Stomach (tissue), 4 donors: ENCODE results near the gene ADAMTS12.

Experiments used
- POLR2A ChIP-seq, 4 donors: fragments of 450-650 bp; IDR thresholded peaks; one replicate each; pipeline ENCODE4 v1.6.1; 2016; ENCODE audit warnings: antibody characterized with exemption in 4 of 4, control low read depth in 2 of 4, mild to moderate bottlenecking in 1 of 4, moderate library complexity in 1 of 4
- TF ChIP-seq, protein P1 (sequence below), 7 experiments: fragments of 450-650 bp in 4 of 7; fragments of 200-600 bp in 3 of 7; sonication (generic) in 3 of 7; IDR thresholded peaks; one replicate each; pipeline ENCODE4 v1.5.1; 2016 to 2019; ENCODE audit warnings: antibody characterized with exemption in 7 of 7, control low read depth in 2 of 7, mild to moderate bottlenecking in 1 of 7

DNA sequence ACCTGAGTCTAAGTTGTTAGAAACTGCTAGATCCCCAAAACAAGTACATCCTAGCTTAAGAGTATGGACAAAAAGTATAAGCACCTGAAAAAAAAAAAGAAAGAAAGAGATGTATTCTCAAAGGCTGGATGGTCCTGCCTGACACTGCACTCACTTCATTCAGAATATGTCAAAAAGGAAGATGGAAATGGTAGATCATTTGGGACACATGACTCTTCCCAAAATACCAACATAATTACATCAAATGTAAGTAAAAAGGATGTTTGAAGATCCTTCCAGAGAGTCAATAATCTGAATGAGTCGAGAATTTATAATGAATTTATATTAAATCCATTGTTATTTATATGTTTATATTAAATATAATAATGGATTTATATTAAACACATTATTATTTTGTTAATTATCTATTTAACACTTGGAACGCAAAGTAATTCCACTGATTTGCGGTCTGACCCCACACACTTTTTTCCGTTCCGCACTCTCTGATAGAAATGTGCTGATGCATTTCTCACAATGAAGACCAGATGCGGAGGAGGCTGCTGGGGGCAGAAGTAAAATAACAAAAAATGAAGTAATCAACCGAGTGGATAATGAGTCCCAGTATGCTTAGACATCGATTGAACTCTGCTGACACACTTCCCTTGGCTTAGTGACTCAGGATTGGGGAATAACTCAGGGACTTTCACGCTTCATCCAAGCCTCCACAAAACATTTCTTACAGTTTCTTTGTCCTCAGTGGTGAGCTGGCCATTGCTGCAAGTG is 201.2 kb downstream of the ADAMTS12 start:
- TF ChIP-seq, protein P1, sequence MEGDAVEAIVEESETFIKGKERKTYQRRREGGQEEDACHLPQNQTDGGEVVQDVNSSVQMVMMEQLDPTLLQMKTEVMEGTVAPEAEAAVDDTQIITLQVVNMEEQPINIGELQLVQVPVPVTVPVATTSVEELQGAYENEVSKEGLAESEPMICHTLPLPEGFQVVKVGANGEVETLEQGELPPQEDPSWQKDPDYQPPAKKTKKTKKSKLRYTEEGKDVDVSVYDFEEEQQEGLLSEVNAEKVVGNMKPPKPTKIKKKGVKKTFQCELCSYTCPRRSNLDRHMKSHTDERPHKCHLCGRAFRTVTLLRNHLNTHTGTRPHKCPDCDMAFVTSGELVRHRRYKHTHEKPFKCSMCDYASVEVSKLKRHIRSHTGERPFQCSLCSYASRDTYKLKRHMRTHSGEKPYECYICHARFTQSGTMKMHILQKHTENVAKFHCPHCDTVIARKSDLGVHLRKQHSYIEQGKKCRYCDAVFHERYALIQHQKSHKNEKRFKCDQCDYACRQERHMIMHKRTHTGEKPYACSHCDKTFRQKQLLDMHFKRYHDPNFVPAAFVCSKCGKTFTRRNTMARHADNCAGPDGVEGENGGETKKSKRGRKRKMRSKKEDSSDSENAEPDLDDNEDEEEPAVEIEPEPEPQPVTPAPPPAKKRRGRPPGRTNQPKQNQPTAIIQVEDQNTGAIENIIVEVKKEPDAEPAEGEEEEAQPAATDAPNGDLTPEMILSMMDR (IDR thresholded peaks at IDR 0.05) = no peak
- no peak for TF ChIP-seq POLR2A (IDR thresholded peaks at IDR 0.05)
